Activated B cell treated with CpG ODN at 0.5 μM for 24 hours (primary cell): ENCODE measurements around the gene SYNJ2BP. TPM values are rescaled to one million over a fixed set of nuclear protein-coding genes. Genes with fewer than 3 reads are reported as not detected.

Experiments used
- ATAC-seq: fragments of 200-7000 bp; cut with Tn5 transposase; one replicate; pipeline ENCODE4 v1.10.0; 2021; ENCODE audit warnings: low read depth, mild to moderate bottlenecking, moderate library complexity
- CTCF ChIA-PET: fragments of 350-600 bp; sonication (Branson Sonifier 250); formaldehyde crosslinking; loops from one replicate; lab custom pipeline; 2021; ENCODE audit warnings: antibody characterized with exemption; lab: Charles Lee
- POLR2A ChIA-PET: fragments of 350-600 bp; sonication (Branson Sonifier 250); formaldehyde crosslinking; loops from one replicate; lab custom pipeline; 2021; ENCODE audit warnings: antibody characterized with exemption; lab: Charles Lee
- DNase-seq: peaks from one replicate; pipeline ENCODE4 v3.0.0; 2022
- H3K27ac Mint-ChIP-seq: one replicate; pipeline ENCODE4 v1.8.0; 2020; ENCODE audit warnings: mixed read lengths
- H3K27me3 Mint-ChIP-seq: one replicate; pipeline ENCODE4 v1.8.0; 2021; ENCODE audit warnings: mixed read lengths
- H3K36me3 Mint-ChIP-seq: one replicate; pipeline ENCODE4 v1.8.0; 2021; ENCODE audit warnings: low read depth, mixed read lengths
- H3K4me1 Mint-ChIP-seq: one replicate; pipeline ENCODE4 v1.8.0; 2021; ENCODE audit warnings: mixed read lengths
- H3K4me3 Mint-ChIP-seq: one replicate; pipeline ENCODE4 v1.8.0; 2020; ENCODE audit warnings: mild to moderate bottlenecking, mixed read lengths
- H3K9me3 Mint-ChIP-seq: one replicate; pipeline ENCODE4 v1.8.0; 2020; ENCODE audit warnings: mixed read lengths
- intact Hi-C: fragments of 100-400 bp; cut with micrococcal nuclease; formaldehyde crosslinking; loops from one replicate; pipeline ENCODE4 v1.15.1; 2024
- total RNA-seq: library from RNA; stranded (reverse); gene quantifications from 2 replicates; pipeline ENCODE4 v1.2.3, GENCODE V29; 2022
- TF ChIP-seq, protein P1 (sequence below): fragments of 200-600 bp; IDR thresholded peaks from one replicate; pipeline ENCODE4 v1.8.0; 2022; ENCODE audit warnings: antibody characterized with exemption, mild to moderate bottlenecking

SYNJ2BP gene, protein sequence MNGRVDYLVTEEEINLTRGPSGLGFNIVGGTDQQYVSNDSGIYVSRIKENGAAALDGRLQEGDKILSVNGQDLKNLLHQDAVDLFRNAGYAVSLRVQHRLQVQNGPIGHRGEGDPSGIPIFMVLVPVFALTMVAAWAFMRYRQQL
- 14.3 and 16.5 TPM in 2 replicates for total RNA-seq

GRCh38 chr14:70416725-70417349 is at the start of gene SYNJ2BP:
SYNJ2BP (minus strand) TSS chr14:70417090; CDS start chr14:70416963, 127 bp downstream.
- ATAC-seq (peak; percentile 79), DNase-seq (peak; percentile 34)
- Mint-ChIP-seq H3K27ac (peak within 1 kb of the TSS; percentile 77), H3K4me3 (peak within 1 kb of the TSS; percentile 92), H3K4me1 (peaks cover 27% of the 10 kb centered on the region), H3K36me3 (peaks cover 16% of the 10 kb centered on the region), H3K27me3 (no peaks in the 10 kb centered on the region), H3K9me3 (no peaks in the 10 kb centered on the region)
- POLR2A ChIA-PET, result no interaction called here
- CTCF ChIA-PET, result no interaction called here
- intact Hi-C loops, result loop anchor here (10.0 kb wide), 1 partner anchor 298 kb away; no protein-coding TSS in a partner anchor
- TF ChIP-seq, protein P1, sequence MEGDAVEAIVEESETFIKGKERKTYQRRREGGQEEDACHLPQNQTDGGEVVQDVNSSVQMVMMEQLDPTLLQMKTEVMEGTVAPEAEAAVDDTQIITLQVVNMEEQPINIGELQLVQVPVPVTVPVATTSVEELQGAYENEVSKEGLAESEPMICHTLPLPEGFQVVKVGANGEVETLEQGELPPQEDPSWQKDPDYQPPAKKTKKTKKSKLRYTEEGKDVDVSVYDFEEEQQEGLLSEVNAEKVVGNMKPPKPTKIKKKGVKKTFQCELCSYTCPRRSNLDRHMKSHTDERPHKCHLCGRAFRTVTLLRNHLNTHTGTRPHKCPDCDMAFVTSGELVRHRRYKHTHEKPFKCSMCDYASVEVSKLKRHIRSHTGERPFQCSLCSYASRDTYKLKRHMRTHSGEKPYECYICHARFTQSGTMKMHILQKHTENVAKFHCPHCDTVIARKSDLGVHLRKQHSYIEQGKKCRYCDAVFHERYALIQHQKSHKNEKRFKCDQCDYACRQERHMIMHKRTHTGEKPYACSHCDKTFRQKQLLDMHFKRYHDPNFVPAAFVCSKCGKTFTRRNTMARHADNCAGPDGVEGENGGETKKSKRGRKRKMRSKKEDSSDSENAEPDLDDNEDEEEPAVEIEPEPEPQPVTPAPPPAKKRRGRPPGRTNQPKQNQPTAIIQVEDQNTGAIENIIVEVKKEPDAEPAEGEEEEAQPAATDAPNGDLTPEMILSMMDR, result no peak

DNA sequence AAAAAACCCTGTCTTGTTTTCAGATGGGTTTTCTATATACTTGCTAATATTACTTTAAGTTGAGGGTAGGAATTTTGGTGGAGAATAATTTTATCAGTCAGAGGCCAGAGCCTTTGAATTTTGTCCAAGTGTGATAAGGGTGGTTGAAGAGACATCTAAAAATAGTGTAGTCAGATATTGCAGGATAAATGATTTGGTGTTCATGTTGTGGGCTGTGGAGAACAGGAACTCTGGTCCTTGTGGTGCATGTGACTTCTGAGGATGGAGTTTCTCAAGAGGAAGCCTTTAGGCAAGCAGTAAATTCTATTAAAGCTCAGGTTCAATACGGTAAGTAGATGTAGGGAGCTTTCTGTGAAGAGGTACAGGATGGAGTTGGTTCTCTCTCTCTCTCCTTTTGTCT is 37.8 kb upstream of the SYNJ2BP start:
- TF ChIP-seq, protein P1, result no peak
- POLR2A ChIA-PET, result no interaction called here
- no peaks in the 10 kb centered on the region for H3K4me1 Mint-ChIP-seq
- intact Hi-C loops, result no loop called here
- no peak overlapping the region for H3K4me3 Mint-ChIP-seq
- no peak overlapping the region for H3K27ac Mint-ChIP-seq
- no peaks in the 10 kb centered on the region for H3K27me3 Mint-ChIP-seq
- no peaks in the 10 kb centered on the region for H3K36me3 Mint-ChIP-seq
- DNase-seq (no peak), ATAC-seq (no peak)
- CTCF ChIA-PET, result no interaction called here
- no peaks in the 10 kb centered on the region for H3K9me3 Mint-ChIP-seq

- ATAC-seq, result no peak
- Mint-ChIP-seq H3K36me3 (no peaks in the 10 kb centered on the region), H3K27me3 (no peaks in the 10 kb centered on the region), H3K27ac (no peak within 1 kb of the TSS), H3K4me3 (no peak within 1 kb of the TSS), H3K9me3 (no peaks in the 10 kb centered on the region), H3K4me1 (no peaks in the 10 kb centered on the region)
- CTCF ChIA-PET, result no interaction called here
- DNase-seq, result no peak
- intact Hi-C loops, result no loop called here
- POLR2A ChIA-PET, result no interaction called here
- TF ChIP-seq, protein P1, result no peak
Observed at GRCh38 chr14:70451874-70452273, 35.0 kb upstream of the SYNJ2BP start, which contains the start of gene ADAM21. ADAM21 (plus strand) TSS chr14:70452174; CDS start chr14:70457500, 5,326 bp downstream.

GRCh38 chr14:70448633-70449340 is 31.9 kb upstream of the SYNJ2BP start:
- ChIA-PET CTCF (no interaction called here), POLR2A (no interaction called here)
- Mint-ChIP-seq H3K4me3 (no peak overlapping the region), H3K9me3 (peaks cover 2% of the 10 kb centered on the region), H3K27me3 (no peaks in the 10 kb centered on the region), H3K27ac (no peak overlapping the region), H3K36me3 (no peaks in the 10 kb centered on the region), H3K4me1 (no peaks in the 10 kb centered on the region)
- DNase-seq (no peak), ATAC-seq (no peak)
- intact Hi-C loops, result no loop called here
- TF ChIP-seq, protein P1, result no peak

DNA sequence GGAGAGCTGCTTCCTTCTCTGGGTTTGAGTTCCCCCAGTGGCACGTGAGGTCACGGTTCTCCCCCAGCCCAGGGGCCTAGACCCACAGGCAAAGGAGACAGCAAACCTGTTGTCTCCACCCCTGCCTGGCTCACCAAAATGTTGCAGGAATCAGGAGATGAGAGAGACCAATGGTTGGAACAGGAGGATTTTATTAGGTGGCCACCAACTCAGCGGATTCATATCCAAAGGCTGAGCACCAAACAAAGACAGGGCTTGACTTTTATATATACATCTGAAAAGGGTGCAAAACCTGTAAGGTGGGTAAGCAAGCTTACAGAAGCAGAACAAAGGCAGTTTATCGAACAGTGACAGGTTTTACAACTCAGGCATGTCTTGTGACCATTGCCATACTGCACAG is 25.9 kb upstream of the SYNJ2BP start:
- POLR2A ChIA-PET, result no interaction called here
- TF ChIP-seq, protein P1, result no peak
- DNase-seq, result no peak
- peaks cover 4% of the 10 kb centered on the region for H3K27me3 Mint-ChIP-seq
- no peak overlapping the region for H3K27ac Mint-ChIP-seq
- peaks cover 14% of the 10 kb centered on the region for H3K9me3 Mint-ChIP-seq
- ATAC-seq, result no peak
- H3K4me3 Mint-ChIP-seq, result no peak overlapping the region
- H3K4me1 Mint-ChIP-seq, result no peaks in the 10 kb centered on the region
- peaks cover 5% of the 10 kb centered on the region for H3K36me3 Mint-ChIP-seq
- CTCF ChIA-PET, result no interaction called here
- intact Hi-C loops, result no loop called here
